D341Med (cell line): ENCODE results near the gene CFAP126.
A peak's percentile ranks its signal among the peaks of the same experiment; 100 is the strongest.
"Not testable (repeated sequence)": the region's sequence is repeated elsewhere in the genome, so short reads cannot be mapped to it uniquely, and the experiment has no call there.

Experiments used
- DNase-seq: peaks from one replicate; pipeline ENCODE4 v3.0.0; 2012; ENCODE audit warnings: low spot score

CFAP126 gene

GRCh38 chr1:161381707-161382106 lies 14.0 kb upstream of the CFAP126 start:
- DNase-seq: no peak

GRCh38 chr1:161379071-161379470 lies 11.4 kb upstream of the CFAP126 start:
- no peak for DNase-seq

- no peak for DNase-seq
These were observed 10.3 kb upstream of the CFAP126 start for GRCh38 chr1:161378014-161378413.

- DNase-seq: peak; percentile 43
These were observed 6.7 kb upstream of the CFAP126 start for GRCh38 chr1:161374373-161374772.

- DNase-seq: no peak
These were observed 5.8 kb upstream of the CFAP126 start for GRCh38 chr1:161373442-161373841.

- no peak for DNase-seq
These were observed 2.5 kb downstream of the CFAP126 start for GRCh38 chr1:161365207-161365606.

GRCh38 chr1:161364332-161364731 lies 3.3 kb downstream of the CFAP126 start:
- no peak for DNase-seq

GRCh38 chr1:161359291-161359690 lies 8.4 kb downstream of the CFAP126 start:
- no peak for DNase-seq

GRCh38 chr1:161357073-161357472 lies 10.6 kb downstream of the CFAP126 start:
- DNase-seq: no peak

- no peak for DNase-seq
These were observed 16.2 kb downstream of the CFAP126 start for GRCh38 chr1:161351482-161351881.

GRCh38 chr1:161350671-161351070 lies 17.0 kb downstream of the CFAP126 start:
- DNase-seq: no peak

GRCh38 chr1:161342821-161343220 lies 24.9 kb downstream of the CFAP126 start:
- no peak for DNase-seq

- no peak for DNase-seq
These were observed 25.5 kb downstream of the CFAP126 start for GRCh38 chr1:161342177-161342576.

- DNase-seq: no peak
These were observed 31.9 kb downstream of the CFAP126 start for GRCh38 chr1:161335796-161336195.

GRCh38 chr1:161333166-161333565 lies 34.5 kb downstream of the CFAP126 start:
- DNase-seq: no peak

GRCh38 chr1:161330346-161330745 lies 37.3 kb downstream of the CFAP126 start:
- no peak for DNase-seq

- no peak for DNase-seq
These were observed 43.7 kb downstream of the CFAP126 start for GRCh38 chr1:161324020-161324419.

- not testable (repeated sequence) for DNase-seq
These were observed 51.6 kb downstream of the CFAP126 start for GRCh38 chr1:161315841-161316674.
